Measurements from ENCODE around the gene CTNNBL1. TPM values are rescaled to one million over a fixed set of nuclear protein-coding genes. Genes with fewer than 3 reads are reported as not detected.

CTNNBL1 gene
- total and polyA plus RNA-seq, 2 of the 4 experiments (the other 2 are of a cell fraction) = 29.9 to 34.1 TPM

- in situ Hi-C loops (cut with MboI; ENCODE audit: low sequenced_read_pairs) (no loop called here), intact Hi-C loops (cut with micrococcal nuclease) (no loop called here), dilution Hi-C loops (cut with HindIII; ENCODE audit: low sequenced_read_pairs, unreplicated experiment) (no loop called here)
- Histone ChIP-seq H3K14ac (replicated peaks; ENCODE audit: low read depth, low read length) (no peak overlapping the region), H3K36me3 (ENCODE audit: control insufficient read depth, insufficient read depth, low read length) (no peaks in the 10 kb centered on the region), H3K4ac (ENCODE audit: low read depth, low read length) (no peak overlapping the region), H3K9ac (ENCODE audit: low read depth, low read length) (no peak overlapping the region), H2AK5ac (ENCODE audit: low read depth, low read length) (no peak overlapping the region), H3K9me1 (ENCODE audit: insufficient read depth, low read length) (no peaks in the 10 kb centered on the region), H4K5ac (ENCODE audit: low read depth, low read length) (no peak overlapping the region), H3K4me2 (ENCODE audit: low read depth, low read length) (no peak overlapping the region), H3K23ac (ENCODE audit: low read depth, low read length) (no peak overlapping the region), H2BK120ac (ENCODE audit: low read depth, low read length) (no peak overlapping the region), H4K91ac (ENCODE audit: insufficient read depth, low read depth, low read length) (no peak overlapping the region), H2BK5ac (ENCODE audit: low read depth, low read length, poor library complexity, severe bottlenecking) (no peak overlapping the region), H2BK20ac (ENCODE audit: low read depth, low read length) (no peak overlapping the region), H3K18ac (ENCODE audit: low read depth, low read length) (no peak overlapping the region), H2AFZ (replicated peaks; ENCODE audit: low read length, poor library complexity) (no peak overlapping the region), H4K20me1 (ENCODE audit: insufficient read depth, low read length) (no peaks in the 10 kb centered on the region), H4K8ac (ENCODE audit: low read depth in 2 of 2, low read length in 2 of 2) (no peak overlapping the region), H3K56ac (ENCODE audit: extremely low read depth, insufficient read depth, low read length) (no peak overlapping the region), H2BK15ac (ENCODE audit: low read depth, low read length) (no peak overlapping the region), H3K4me3 (ENCODE audit: insufficient read depth, low read depth, low read length) (no peak overlapping the region), H3K79me1 (ENCODE audit: low read depth in 1 of 2, low read length in 2 of 2) (no peaks in the 10 kb centered on the region), H3K4me1 (ENCODE audit: control insufficient read depth, insufficient read depth, low read length) (no peaks in the 10 kb centered on the region), H2AK9ac (replicated peaks; ENCODE audit: low read depth, low read length, poor library complexity) (no peak overlapping the region), H3K27ac (ENCODE audit: insufficient read depth, low read length) (no peak overlapping the region), H3K27me3 (ENCODE audit: control insufficient read depth, insufficient read depth, low read length) (peaks cover 32% of the 10 kb centered on the region), H3K9me3 (ENCODE audit: control insufficient read depth, insufficient read depth, low read length) (no peaks in the 10 kb centered on the region)
- ChIA-PET POLR2A (ENCODE audit: unreplicated experiment) (no interaction called here), CTCF (no interaction called here)
- no TSS peak for BruUV-seq (replicated peaks)
- no peak for DNase-seq
- ATAC-seq (ENCODE audit: low read depth) = no peak
- 94% methylated on average over 2 of the region's 9 CpGs; no CpG with 5 or more reads in 1 of the 2 experiments for WGBS, 2 experiments (ENCODE audit: extremely low coverage in 2 of 2, insufficient read length in 1 of 2)
- TF ChIP-seq SMC3 (IDR thresholded peaks at IDR 0.05; ENCODE audit: low read depth, low read length) (no peak), RCOR1 (IDR thresholded peaks at IDR 0.05; ENCODE audit: insufficient replicate concordance, low read length) (no peak), CEBPB (IDR thresholded peaks at IDR 0.05; ENCODE audit: low read depth, low read length) (no peak), MAFK (IDR thresholded peaks at IDR 0.05; ENCODE audit: low read depth, low read length) (no peak), NFE2L2 (IDR thresholded peaks at IDR 0.05; ENCODE audit: low read depth, low read length) (no peak), POLR2A (IDR thresholded peaks at IDR 0.05; ENCODE audit: low read depth, low read length) (no peak), CTCF (conservative IDR thresholded peaks at IDR 0.05; ENCODE audit: low read depth, low read length) (no peak), RAD21 (IDR thresholded peaks at IDR 0.05; ENCODE audit: low read length) (no peak), MAZ (IDR thresholded peaks at IDR 0.05; ENCODE audit: borderline replicate concordance, low read depth, low read length) (no peak), RFX5 (IDR thresholded peaks at IDR 0.05; ENCODE audit: low read depth, low read length) (no peak), MXI1 (IDR thresholded peaks at IDR 0.05; ENCODE audit: borderline replicate concordance, low read depth, low read length) (no peak), BHLHE40 (IDR thresholded peaks at IDR 0.05; ENCODE audit: low read depth, low read length) (no peak), CHD1 (IDR thresholded peaks at IDR 0.05; ENCODE audit: low read depth, low read length) (no peak), FOS (IDR thresholded peaks at IDR 0.05; ENCODE audit: low read depth, low read length) (no peak), USF2 (IDR thresholded peaks at IDR 0.05; ENCODE audit: low read depth, low read length) (no peak), ELK1 (IDR thresholded peaks at IDR 0.05; ENCODE audit: borderline replicate concordance, low read depth, low read length) (no peak)
These were observed 25.7 kb upstream of the CTNNBL1 start for GRCh38 chr20:37668166-37668565.
